Retinal pigment epithelial cell (primary cell): ENCODE data around the gene GH1.

ENCODE experiments used
- DNase-seq: peaks from one replicate; pipeline ENCODE4 v3.0.0-alpha.2; 2010; ENCODE audit warnings: low read depth
- H3K4me3 ChIP-seq: 2 replicates; pipeline ENCODE4 v1.5.1; 2011; ENCODE audit warnings: mild to moderate bottlenecking, low read length, control low read depth, moderate library complexity
- TF ChIP-seq, protein P1 (sequence below): conservative IDR thresholded peaks from 2 replicates; pipeline ENCODE4 v1.5.1; 2011; ENCODE audit warnings: low read depth, low read length, control low read depth, inconsistent platforms

GH1 gene

DNA sequence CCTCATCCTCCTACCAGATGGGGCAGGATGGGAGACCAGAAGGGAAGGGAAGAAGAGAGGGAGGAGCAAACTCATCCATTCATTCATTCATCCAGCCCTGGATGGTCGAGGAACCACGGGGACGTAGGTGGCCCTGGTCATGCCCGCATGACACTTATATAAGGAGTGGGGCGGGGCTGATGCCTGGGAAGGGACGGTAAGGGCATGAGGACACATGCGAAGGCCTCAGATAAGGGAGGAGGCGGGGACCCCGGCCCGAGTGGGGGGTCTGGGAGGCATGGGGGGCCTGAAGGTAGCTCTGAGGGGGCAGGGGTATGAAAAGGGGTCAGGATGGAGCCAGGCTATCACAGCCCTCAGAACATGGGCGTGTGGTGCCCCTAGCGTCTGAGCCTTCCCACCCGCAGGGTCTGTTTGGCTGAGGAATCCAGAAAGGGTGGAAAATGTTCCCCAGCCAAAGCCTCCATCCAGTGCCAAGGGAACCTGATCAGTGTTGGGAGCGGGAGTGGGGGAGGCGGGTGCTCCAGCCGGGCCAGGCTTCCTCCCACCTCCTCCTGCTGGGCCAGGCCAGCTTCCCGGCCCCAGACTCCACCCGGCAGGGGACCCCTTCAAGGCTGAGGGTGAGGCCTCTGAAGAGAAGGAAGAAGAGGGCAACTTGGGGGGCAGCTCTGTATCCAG, 31.1 kb upstream of the GH1 start:
- H3K4me3 ChIP-seq: no peak overlapping the region
- DNase-seq: no peak
- TF ChIP-seq, protein P1, sequence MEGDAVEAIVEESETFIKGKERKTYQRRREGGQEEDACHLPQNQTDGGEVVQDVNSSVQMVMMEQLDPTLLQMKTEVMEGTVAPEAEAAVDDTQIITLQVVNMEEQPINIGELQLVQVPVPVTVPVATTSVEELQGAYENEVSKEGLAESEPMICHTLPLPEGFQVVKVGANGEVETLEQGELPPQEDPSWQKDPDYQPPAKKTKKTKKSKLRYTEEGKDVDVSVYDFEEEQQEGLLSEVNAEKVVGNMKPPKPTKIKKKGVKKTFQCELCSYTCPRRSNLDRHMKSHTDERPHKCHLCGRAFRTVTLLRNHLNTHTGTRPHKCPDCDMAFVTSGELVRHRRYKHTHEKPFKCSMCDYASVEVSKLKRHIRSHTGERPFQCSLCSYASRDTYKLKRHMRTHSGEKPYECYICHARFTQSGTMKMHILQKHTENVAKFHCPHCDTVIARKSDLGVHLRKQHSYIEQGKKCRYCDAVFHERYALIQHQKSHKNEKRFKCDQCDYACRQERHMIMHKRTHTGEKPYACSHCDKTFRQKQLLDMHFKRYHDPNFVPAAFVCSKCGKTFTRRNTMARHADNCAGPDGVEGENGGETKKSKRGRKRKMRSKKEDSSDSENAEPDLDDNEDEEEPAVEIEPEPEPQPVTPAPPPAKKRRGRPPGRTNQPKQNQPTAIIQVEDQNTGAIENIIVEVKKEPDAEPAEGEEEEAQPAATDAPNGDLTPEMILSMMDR: no peak

DNA sequence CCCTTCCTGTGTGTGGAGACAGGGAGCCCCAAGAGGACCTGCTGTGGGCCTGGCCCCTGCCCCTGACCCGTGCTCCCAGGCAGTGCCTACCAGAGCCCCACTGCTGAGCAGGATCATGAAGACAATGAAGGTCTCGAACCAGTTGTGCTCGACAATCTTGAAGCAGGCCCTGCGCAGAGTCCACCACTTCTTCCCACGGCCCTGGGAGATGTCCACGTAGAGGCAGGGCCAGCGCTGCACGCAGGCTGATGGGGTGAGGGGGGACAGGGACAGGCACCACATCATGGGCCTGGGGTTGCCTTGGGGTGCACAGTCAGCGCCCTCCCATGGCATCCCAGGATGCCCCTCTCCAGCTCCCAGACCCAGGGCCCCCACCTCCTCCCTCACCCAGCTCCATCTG, 29.9 kb upstream of the GH1 start:
- TF ChIP-seq, protein P1: no peak
- DNase-seq: no peak

GRCh38 chr17:63947711-63948330, 29.2 kb upstream of the GH1 start:
- TF ChIP-seq, protein P1: no peak
- no peak overlapping the region for H3K4me3 ChIP-seq
- no peak for DNase-seq

More for the DNA sequence above, 29.9 kb upstream of the GH1 start:
- H3K4me3 ChIP-seq: no peak overlapping the region

DNA sequence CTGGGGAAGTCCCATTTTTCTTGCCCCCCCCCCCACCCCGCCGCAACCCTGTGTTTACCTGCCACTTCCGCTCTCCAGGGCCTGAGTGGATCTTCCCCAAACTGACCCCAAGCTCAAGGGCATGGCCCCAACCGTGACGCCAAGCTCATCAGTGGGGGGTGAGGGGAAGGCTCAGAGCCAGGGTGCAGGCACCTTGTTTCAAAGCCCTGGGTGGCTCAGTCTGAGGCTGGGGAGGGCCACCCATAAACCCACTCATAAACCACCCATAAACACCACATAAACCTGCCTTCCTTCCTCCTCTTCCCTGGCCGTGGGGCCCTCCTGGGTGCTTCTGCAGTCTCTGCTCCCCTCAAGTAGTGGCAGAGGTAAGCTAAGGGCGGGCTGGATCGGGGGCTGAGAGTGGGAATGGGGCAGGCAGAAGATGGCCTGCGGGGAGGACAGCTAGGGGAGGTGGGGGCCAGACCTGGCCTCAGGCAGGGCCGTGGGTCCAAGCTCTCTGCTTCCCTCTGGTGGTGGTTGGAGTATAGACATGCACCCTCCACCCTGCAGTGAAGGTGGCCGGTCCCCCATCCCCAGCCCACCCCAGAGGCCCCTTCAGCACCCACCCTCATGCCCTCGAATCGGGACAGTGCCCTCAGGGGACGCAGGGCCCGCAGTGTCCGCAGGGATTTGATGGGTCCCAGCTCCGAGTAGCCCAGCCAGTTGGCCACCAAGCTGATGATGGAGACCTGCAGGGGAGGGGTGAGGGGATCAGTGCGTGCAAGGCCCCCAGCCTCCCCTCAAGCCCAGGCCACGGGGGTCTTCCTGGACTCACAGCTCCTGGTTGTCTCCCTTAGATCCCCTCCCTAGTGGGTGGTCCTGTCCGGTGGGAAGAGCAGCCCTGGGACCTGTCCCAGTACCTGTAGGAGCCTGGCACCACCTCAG, 28.1 kb upstream of the GH1 start:
- no peak overlapping the region for H3K4me3 ChIP-seq
- DNase-seq: no peak
- TF ChIP-seq, protein P1: peak; percentile 78

DNA sequence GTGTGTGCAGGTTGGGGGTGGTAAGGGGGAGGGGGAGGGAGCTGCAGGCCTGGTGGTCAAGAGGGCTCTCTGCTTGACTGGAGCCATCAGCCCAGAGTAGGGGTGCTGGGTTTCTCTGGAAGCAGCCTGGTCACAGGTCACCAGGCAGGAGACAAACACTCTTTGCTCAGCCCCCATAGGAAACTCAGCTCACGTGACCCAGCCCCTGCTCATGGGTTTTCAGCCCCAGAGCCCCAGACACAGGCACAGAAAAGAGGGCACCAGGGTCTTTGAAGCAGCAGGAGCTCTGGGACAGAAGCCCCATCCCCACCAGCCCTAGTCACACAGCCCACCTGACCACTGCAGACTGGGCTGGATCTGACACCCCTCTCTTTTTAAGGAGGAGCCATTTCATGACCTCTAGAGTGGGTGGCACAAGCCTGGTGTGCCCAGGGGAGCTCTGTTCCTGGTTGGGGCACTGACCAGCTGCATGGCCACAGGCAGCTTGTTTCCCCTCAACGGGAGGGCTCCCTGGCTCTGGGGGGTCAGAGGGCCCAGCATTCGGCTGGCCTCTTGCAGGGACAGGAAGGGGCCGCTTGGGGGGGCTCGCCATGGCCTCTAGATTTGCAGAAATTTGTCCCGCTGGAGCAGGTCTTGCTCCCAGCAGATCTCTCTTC, 27.3 kb upstream of the GH1 start:
- TF ChIP-seq, protein P1: no peak
- no peak for DNase-seq
- H3K4me3 ChIP-seq: no peak overlapping the region

- TF ChIP-seq, protein P1: no peak
- DNase-seq: no peak
- H3K4me3 ChIP-seq: no peak overlapping the region
These were observed 26.3 kb upstream of the GH1 start for GRCh38 chr17:63944736-63945499.
